H9 (cell line): Measurements from ENCODE around the gene CFAP61. TPM values are rescaled to one million over a fixed set of nuclear protein-coding genes. Genes with fewer than 3 reads are reported as not detected.

ENCODE experiments used
- DNase-seq: peaks from one replicate; pipeline ENCODE4 v3.0.0-alpha.2; 2017
- H2AFZ ChIP-seq: one replicate; pipeline ENCODE4 v1.6.1; 2013; ENCODE audit warnings: mild to moderate bottlenecking, low read length, control low read depth, moderate library complexity
- H2AK5ac ChIP-seq: 2 replicates; pipeline ENCODE4 v1.6.1; 2013; ENCODE audit warnings: low read length, control low read depth, mixed read lengths; ENCODE audit not compliant: insufficient read length
- H2BK120ac ChIP-seq: one replicate; pipeline ENCODE4 v1.6.1; 2013; ENCODE audit warnings: low read depth, mild to moderate bottlenecking, low read length, control low read depth, inconsistent platforms; ENCODE audit not compliant: poor library complexity, severe bottlenecking
- H2BK12ac ChIP-seq: 2 replicates; pipeline ENCODE4 v1.6.1; 2013; ENCODE audit warnings: low read length, control low read depth, mixed read lengths, low read depth; ENCODE audit not compliant: insufficient read length
- H2BK15ac ChIP-seq: 2 replicates; pipeline ENCODE4 v1.6.1; 2013; ENCODE audit warnings: low read depth, low read length, control low read depth
- H2BK20ac ChIP-seq: one replicate; pipeline ENCODE4 v1.6.1; 2013; ENCODE audit warnings: low read depth, mild to moderate bottlenecking, low read length, control low read depth, inconsistent platforms; ENCODE audit not compliant: poor library complexity, severe bottlenecking
- H2BK5ac ChIP-seq: 2 replicates; pipeline ENCODE4 v1.6.1; 2013; ENCODE audit warnings: low read length, control low read depth, mixed read lengths; ENCODE audit not compliant: insufficient read length
- H3K14ac ChIP-seq: 2 replicates; pipeline ENCODE4 v1.6.1; 2013; ENCODE audit warnings: low read length, control low read depth; ENCODE audit not compliant: insufficient read depth
- H3K18ac ChIP-seq: 2 replicates; pipeline ENCODE4 v1.6.1; 2013; ENCODE audit warnings: low read depth, mild to moderate bottlenecking, mixed read lengths, low read length, control low read depth; ENCODE audit not compliant: insufficient read length
- H3K23ac ChIP-seq: 2 replicates; pipeline ENCODE4 v1.6.1; 2013; ENCODE audit warnings: low read length, control low read depth, mixed read lengths, low read depth; ENCODE audit not compliant: insufficient read length
- H3K23me2 ChIP-seq: 2 replicates; pipeline ENCODE4 v1.6.1; 2013; ENCODE audit warnings: low read depth, mild to moderate bottlenecking, mixed read lengths, low read length, control low read depth; ENCODE audit not compliant: insufficient read length, poor library complexity, severe bottlenecking
- H3K27ac ChIP-seq: 2 replicates; pipeline ENCODE4 v1.5.1; 2013; ENCODE audit warnings: low read length, control low read depth, mixed read lengths, low read depth; ENCODE audit not compliant: insufficient read length
- H3K27me3 ChIP-seq: 2 replicates; pipeline ENCODE4 v1.6.1; 2013; ENCODE audit warnings: low read length, control low read depth, inconsistent platforms; ENCODE audit not compliant: insufficient read depth
- H3K4ac ChIP-seq: 2 replicates; pipeline ENCODE4 v1.6.1; 2013; ENCODE audit warnings: low read depth, mild to moderate bottlenecking, control low read depth, inconsistent platforms, low read length, moderate library complexity
- H3K4me1 ChIP-seq: 2 replicates; pipeline ENCODE4 v1.6.1; 2013; ENCODE audit warnings: low read length, control low read depth, inconsistent platforms; ENCODE audit not compliant: insufficient read depth
- H3K4me2 ChIP-seq: 2 replicates; pipeline ENCODE4 v1.6.1; 2013; ENCODE audit warnings: low read length, control low read depth, mixed read lengths; ENCODE audit not compliant: insufficient read length, insufficient read depth
- H3K56ac ChIP-seq: 2 replicates; pipeline ENCODE4 v1.6.1; 2013; ENCODE audit warnings: low read depth, mild to moderate bottlenecking, mixed read lengths, low read length, control low read depth; ENCODE audit not compliant: insufficient read length
- H3K79me1 ChIP-seq: 2 replicates; pipeline ENCODE4 v1.6.1; 2013; ENCODE audit warnings: low read depth, mild to moderate bottlenecking, moderate library complexity, low read length, control low read depth, inconsistent platforms; ENCODE audit not compliant: insufficient read depth, poor library complexity, severe bottlenecking
- H3K79me2 ChIP-seq: 2 replicates; pipeline ENCODE4 v1.6.1; 2013; ENCODE audit warnings: low read length, control low read depth, inconsistent platforms; ENCODE audit not compliant: insufficient read depth
- H3K9ac ChIP-seq: 2 replicates; pipeline ENCODE4 v1.6.1; 2013; ENCODE audit warnings: low read length, control low read depth, mixed read lengths; ENCODE audit not compliant: insufficient read length; ENCODE audit errors: extremely low read depth
- H3K9me3 ChIP-seq: one replicate; pipeline ENCODE4 v1.6.1; 2013; ENCODE audit warnings: low read depth, low read length, inconsistent platforms; ENCODE audit not compliant: control insufficient read depth
- H3T11ph ChIP-seq: one replicate; pipeline ENCODE4 v1.6.1; 2013; ENCODE audit warnings: mild to moderate bottlenecking, low read length, control low read depth, inconsistent platforms
- H4K20me1 ChIP-seq: one replicate; pipeline ENCODE4 v1.6.1; 2013; ENCODE audit not compliant: control insufficient read depth, insufficient read length, insufficient read depth
- H4K5ac ChIP-seq: 2 replicates; pipeline ENCODE4 v1.6.1; 2013; ENCODE audit warnings: low read depth, mild to moderate bottlenecking, mixed read lengths, low read length, control low read depth; ENCODE audit not compliant: insufficient read length
- H4K8ac ChIP-seq: replicated peaks from 2 replicates; pipeline ENCODE4 v1.6.1; 2013; ENCODE audit warnings: low read length, control low read depth, mixed read lengths, low read depth; ENCODE audit not compliant: insufficient read length
- H4K91ac ChIP-seq: 2 replicates; pipeline ENCODE4 v1.6.1; 2013; ENCODE audit warnings: low read depth, mild to moderate bottlenecking, moderate library complexity, mixed read lengths, low read length, control low read depth; ENCODE audit not compliant: insufficient read length
- H3K27ac Mint-ChIP-seq, 3 experiments: 2 replicates in 2 of 3; 3 replicates in 1 of 3; pipeline ENCODE4 v1.8.0; 2020 to 2021; ENCODE audit warnings: mixed read lengths in 3 of 3, mild to moderate bottlenecking in 1 of 3, moderate library complexity in 1 of 3
- H3K27me3 Mint-ChIP-seq: 2 replicates; pipeline ENCODE4 v1.8.0; 2021; ENCODE audit warnings: low read depth, mild to moderate bottlenecking, moderate library complexity, mixed read lengths
- H3K36me3 Mint-ChIP-seq, 3 experiments: 2 replicates in 2 of 3; 3 replicates in 1 of 3; pipeline ENCODE4 v1.8.0; 2020 to 2021; ENCODE audit warnings: low read depth in 3 of 3, mixed read lengths in 3 of 3; ENCODE audit not compliant: insufficient read depth in 1 of 3
- H3K4me1 Mint-ChIP-seq, 2 experiments: 2 replicates each; pipeline ENCODE4 v1.8.0; 2020; ENCODE audit warnings: mixed read lengths in 2 of 2
- H3K4me3 Mint-ChIP-seq, 2 experiments: 2 replicates in 1 of 2; 3 replicates in 1 of 2; pipeline ENCODE4 v1.8.0; 2020 to 2021; ENCODE audit warnings: mild to moderate bottlenecking in 2 of 2, mixed read lengths in 2 of 2, moderate library complexity in 1 of 2
- H3K9me3 Mint-ChIP-seq, 2 experiments: 2 replicates in 1 of 2; 3 replicates in 1 of 2; pipeline ENCODE4 v1.8.0; 2020; ENCODE audit warnings: mild to moderate bottlenecking in 2 of 2, mixed read lengths in 2 of 2, moderate library complexity in 1 of 2
- CTCF ChIP-seq: fragments of 200-600 bp; sonication (generic); conservative IDR thresholded peaks from 3 replicates; pipeline ENCODE4 v1.8.0; 2021; ENCODE audit warnings: antibody characterized with exemption, mild to moderate bottlenecking
- WGBS: extraction: QIAGEN DNeasy Blood & Tissue Kit; methylation state at CpG from one replicate; pipeline ENCODE4 v1.1.7; 2013; ENCODE audit warnings: missing lambda C conversion rate, low lambda C conversion rate, mixed read lengths; ENCODE audit not compliant: insufficient read length; ENCODE audit errors: extremely low coverage; 5-methylcytosine and 5-hydroxymethylcytosine counted together
- total RNA-seq: library from RNA; stranded (reverse); gene quantifications from 2 replicates; pipeline ENCODE4 v1.2.1, GENCODE V29; 2021

CFAP61 gene
- total RNA-seq, 1 experiment from 2014 or later = 0.44 TPM

DNA sequence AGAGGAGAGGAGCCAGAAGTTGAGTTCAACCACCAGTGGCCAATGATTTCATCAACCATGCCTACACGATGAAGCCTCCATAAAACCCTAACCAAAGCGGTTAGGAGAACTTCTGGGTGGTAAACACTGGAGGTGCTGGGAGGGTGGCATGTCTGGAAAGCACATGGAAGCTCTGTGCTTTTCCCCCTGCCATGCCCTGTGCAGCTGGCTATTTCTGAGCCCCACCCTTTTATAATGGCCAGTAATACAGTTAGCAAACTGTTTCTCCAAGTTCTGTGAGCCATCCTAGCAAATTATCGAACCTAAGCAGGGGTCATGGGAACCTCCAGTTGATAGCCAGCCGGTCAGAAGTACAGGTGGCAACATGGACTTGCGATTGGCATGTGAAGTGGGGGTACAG is 167.8 kb downstream of the CFAP61 start:
- Histone ChIP-seq H2AFZ (no peak overlapping the region), H4K20me1 (no peaks in the 10 kb centered on the region), H3K9me3 (no peaks in the 10 kb centered on the region), H3K79me2 (no peaks in the 10 kb centered on the region), H4K8ac (no peak overlapping the region), H4K5ac (no peak overlapping the region), H2BK15ac (no peak overlapping the region), H3T11ph (no peak overlapping the region), H3K23me2 (no peaks in the 10 kb centered on the region), H2BK20ac (no peak overlapping the region), H3K23ac (no peak overlapping the region), H3K27me3 (no peaks in the 10 kb centered on the region), H3K14ac (no peak overlapping the region), H3K56ac (no peak overlapping the region), H3K79me1 (no peaks in the 10 kb centered on the region), H2BK12ac (no peak overlapping the region), H2BK120ac (no peak overlapping the region), H3K27ac (no peak overlapping the region), H3K18ac (no peak overlapping the region), H3K4ac (no peak overlapping the region), H3K4me1 (no peaks in the 10 kb centered on the region), H3K9ac (no peak overlapping the region), H4K91ac (no peak overlapping the region), H2AK5ac (no peak overlapping the region), H2BK5ac (no peak overlapping the region), H3K4me2 (no peak overlapping the region)
- Mint-ChIP-seq H3K36me3 (peaks cover 2 to 13% (median 6%) of the 10 kb centered on the region in 3 experiments; a peak in 3 of 7 replicates), H3K27ac (no peak overlapping the region), H3K9me3 (peaks cover 13 to 17% of the 10 kb centered on the region in 2 experiments), H3K27me3 (peaks cover 2% of the 10 kb centered on the region; the same call in 1 of the 2 replicates), H3K4me1 (peaks cover 25 to 31% of the 10 kb centered on the region in 2 experiments), H3K4me3 (no peak overlapping the region)
- WGBS = no CpG with 5 or more reads among the region's 5 CpGs
- no peak for DNase-seq
- TF ChIP-seq CTCF = no peak
